HG03039 (cell line): ENCODE measurements around the gene FOSL1.

Source experiments
- ATAC-seq: cut with Tn5 transposase; IDR thresholded peaks from one replicate; pipeline ENCODE4 v1.9.1; 2021; ENCODE audit warnings: mild to moderate bottlenecking, moderate library complexity; ENCODE audit not compliant: unreplicated experiment

The FOSL1 gene

DNA sequence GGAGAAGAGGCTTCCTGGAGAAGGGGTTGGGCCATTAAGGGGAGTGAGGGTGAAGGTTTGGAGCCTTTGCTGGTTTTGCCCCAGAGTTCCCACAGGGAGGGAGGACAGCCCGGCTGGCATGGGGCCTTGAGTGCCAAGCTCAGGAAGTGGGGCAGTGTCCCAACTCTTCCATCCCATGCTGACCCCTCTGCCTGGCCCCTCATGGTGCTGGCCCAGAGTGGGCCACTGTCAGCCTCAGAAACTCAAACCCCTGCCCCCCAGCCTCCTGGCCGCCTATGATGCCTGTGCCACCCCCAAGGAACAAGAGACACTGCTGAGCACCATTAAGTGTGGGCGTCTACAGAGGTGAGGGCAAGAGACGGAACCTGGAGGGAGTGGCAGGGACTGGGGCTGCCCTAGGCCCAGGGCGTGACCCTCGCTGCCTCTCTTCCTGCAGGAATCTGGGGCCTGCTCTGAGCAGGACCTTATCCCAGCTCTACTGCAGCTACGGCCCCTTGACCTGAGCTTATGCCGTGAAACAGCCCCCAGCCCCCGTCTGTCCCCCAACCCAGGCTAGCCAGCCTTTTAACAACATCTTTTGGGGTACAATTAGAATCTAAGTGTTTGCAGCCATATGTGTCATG, 34.5 kb downstream of the FOSL1 start:
- ATAC-seq = no peak

DNA sequence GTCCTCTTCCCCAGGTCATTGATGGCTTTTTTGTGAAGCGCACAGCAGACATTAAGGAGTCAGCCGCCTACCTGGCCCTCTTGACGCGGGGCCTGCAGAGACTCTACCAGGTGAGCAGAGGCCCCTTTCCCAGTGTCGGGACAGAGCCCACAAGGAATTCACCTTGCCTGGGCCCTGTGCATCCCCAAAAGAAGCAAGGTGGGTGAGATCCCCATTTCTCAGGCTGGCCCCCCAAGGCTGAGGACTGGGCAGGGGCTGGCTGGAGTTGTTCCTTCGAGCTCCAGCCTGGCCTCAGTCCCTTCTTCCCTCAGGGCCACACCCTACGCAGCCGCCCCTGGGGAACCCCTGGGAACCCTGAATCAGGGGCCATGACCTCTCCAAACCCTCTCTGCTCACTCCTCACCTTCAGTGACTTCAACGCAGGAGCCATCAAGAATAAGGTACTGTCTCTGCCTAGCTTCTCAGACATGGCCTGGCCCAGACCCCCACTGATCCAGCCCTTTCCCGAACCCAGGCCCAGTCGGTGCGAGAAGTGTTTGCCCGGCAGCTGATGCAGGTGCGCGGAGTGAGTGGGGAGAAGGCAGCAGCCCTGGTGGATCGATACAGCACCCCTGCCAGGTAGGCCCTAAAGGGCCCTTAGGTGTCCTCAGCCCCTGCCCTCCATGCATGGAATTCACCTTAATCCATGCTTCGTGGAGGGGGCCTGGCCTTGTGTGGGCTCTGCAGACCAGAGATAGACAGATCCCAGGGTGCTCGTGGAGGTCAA, 35.3 kb downstream of the FOSL1 start:
- ATAC-seq = no peak

DNA sequence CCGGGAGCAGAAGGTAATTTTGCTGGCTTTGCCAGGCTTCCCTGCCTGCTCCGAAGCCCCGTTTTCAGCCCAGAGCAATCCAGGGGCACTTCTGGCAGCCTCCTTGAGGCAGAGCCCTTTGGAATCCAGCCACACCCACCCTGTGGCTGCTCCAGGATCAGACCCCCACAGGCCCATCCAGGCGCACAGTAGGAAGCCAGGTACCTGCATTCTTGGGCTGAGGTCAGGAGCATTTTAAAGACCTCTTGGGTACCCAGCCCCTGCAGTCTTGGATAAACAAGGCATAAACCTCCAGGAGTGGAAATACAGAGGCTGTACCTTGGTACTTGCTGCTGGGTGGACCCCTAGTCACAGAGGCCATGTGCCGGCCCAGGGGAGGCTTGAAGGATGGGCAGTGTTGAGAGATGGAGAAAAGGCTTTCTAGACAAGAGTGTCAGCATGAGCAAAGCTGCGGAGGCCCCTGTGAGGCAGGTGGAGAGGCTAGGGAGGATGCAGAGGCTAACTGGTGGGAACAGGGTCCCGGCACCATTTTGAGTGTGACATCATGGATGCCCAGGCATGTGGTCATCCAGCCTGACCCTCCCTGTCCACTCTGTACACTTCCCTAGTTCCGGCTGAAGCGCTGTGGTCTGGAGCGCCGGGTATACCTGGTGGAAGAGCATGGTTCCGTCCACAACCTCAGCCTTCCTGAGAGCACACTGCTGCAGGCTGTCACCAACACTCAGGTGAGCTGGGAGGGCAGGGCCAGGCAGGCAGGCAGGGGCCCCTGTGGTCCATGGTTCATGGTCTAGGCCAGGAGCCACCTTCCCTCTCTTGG, 36.1 kb downstream of the FOSL1 start:
- no peak for ATAC-seq

DNA sequence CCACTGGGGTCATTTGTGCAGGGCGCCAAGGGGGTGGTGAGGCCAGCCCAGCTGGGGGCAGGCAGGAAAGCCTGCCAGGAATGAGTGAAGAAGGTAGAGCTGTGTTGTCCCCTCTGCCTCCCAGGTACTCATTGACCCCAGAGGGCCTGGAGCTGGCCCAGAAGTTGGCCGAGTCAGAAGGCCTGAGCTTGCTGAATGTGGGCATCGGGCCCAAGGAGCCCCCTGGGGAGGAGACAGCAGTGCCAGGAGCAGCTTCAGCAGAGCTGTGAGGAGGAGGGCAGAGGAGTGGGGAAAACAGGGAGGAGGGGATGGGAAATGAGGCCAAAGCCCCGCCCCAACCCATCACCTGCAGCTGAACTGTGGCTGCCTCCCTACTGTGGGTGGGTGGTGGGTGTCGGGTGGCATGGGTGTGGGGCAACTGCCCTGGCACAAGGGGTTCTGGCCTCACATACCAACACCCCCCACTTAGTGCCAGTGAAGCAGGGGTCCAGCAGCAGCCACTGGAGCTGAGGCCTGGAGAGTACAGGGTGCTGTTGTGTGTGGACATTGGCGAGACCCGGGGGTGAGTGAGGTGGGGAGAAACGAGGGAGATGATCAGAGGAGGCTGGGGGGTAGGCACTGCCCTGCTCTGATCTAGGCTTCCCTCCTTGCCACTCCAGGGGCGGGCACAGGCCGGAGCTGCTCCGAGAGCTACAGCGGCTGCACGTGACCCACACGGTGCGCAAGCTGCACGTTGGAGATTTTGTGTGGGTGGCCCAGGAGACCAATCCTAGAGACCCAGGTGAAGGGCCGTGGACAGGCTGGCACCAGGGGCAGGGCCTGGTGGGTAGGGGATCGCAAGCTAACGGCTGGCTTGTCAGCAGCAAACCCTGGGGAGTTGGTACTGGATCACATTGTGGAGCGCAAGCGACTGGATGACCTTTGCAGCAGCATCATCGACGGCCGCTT, 37.0 kb downstream of the FOSL1 start:
- ATAC-seq = no peak

DNA sequence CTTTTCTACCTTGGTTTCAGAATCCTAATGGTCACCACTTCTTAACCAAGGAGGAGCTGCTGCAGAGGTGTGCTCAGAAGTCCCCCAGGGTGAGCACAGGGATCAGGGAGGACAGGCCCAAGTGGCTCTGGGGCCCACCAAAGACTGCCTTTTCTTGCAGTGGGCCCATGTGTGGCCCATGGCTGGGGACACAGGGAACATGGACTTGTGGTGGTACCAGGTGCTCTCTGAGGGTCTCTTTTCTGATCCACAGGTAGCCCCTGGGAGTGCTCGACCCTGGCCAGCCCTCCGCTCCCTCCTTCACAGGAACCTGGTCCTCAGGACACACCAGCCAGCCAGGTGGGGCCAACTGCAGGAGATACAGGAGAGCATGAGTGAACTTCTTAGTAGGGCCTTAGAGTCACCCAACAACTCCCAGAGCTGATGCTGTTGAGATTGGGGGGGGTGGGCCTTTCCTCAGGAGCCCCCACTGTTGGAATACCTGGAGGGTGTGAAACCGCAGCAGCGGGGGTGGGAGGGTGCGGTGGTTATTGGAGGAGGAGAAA, 37.9 kb downstream of the FOSL1 start:
- ATAC-seq = no peak

DNA sequence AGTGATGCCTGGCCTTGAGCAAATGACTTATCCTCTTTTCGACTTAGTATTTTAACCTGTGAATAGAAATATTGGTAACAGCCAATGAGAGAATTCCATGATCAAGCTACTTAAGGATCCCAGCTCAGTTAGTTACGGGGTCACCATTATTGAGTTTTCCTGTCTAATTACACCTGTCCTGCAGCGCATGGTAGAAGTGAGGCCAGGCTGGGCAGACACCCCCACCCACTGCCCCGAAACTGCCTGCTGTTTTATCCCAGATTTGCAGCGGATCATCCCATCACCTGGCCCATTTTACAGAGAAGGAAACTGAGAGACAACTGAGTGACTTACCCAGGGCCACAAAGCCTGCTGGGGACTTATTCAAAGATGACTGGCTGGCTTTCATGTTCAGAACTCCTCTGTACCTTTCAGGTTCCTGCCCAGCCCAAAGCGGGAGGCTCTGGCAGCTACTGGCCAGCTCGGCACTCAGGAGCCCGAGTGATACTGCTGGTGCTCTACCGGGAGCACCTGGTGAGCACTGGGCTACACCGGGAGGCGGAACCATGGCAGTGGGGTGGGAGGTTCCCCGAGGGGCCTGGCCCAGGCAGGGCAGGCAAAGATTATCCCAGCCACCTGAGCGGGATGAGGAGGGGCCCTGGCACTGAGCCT, 38.5 kb downstream of the FOSL1 start:
- ATAC-seq = no peak

DNA sequence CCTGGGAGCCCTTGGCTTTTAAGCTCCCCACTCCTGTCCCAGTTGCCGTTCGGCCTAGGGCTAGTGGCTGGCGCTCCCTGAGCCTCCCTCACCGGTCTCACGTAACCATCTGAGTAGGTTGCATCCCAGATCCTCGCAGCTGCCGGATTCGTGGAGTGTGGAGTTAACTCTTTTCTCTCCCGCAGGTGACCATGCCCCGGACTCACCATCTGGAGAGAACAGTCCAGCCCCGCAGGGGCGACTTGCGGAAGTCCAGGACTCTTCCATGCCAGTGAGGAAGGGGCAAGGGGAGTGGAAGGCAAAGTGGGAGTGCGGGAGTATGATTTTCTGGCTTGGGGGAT, 39.1 kb downstream of the FOSL1 start:
- ATAC-seq = no peak

DNA sequence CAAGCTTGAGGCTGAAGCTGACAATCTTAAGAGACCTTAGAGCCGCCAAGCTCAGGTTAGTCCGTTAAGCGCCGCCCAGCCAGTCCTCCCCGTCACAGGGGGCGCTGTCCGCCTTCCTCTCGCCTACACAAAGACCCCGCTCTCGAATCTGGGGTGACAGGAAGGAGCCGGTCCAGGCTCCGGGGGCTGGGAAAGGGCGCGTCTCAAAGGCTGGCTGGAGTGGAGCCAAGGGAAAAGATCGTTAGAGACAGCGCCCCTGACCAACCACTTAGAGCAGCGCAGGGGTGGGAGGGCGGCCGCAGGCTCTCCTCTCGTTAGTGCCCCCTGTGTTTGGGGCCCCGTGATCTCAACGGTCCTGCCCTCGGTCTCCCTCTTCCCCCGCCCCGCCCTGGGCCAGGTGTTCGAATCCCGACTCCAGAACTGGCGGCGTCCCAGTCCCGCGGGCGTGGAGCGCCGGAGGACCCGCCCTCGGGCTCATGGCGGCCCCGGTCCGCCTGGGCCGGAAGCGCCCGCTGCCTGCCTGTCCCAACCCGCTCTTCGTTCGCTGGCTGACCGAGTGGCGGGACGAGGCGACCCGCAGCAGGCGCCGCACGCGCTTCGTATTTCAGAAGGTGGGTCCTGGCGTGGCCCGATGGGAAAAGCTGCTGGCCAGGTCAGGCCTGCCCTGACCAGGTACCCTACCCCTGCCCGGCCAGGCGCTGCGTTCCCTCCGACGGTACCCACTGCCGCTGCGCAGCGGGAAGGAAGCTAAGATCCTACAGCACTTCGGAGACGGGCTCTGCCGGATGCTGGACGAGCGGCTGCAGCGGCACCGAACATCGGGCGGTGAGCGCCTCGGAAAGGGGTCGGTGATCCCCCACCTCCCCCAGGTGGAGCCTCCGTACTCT, 39.7 kb downstream of the FOSL1 start, which contains the start of gene MUS81:
Gene MUS81 (plus strand): TSS at position 156 of the 887 bp plus-strand sequence. CDS start 321 bp downstream, at position 477.
- peak; percentile 27 for ATAC-seq

DNA sequence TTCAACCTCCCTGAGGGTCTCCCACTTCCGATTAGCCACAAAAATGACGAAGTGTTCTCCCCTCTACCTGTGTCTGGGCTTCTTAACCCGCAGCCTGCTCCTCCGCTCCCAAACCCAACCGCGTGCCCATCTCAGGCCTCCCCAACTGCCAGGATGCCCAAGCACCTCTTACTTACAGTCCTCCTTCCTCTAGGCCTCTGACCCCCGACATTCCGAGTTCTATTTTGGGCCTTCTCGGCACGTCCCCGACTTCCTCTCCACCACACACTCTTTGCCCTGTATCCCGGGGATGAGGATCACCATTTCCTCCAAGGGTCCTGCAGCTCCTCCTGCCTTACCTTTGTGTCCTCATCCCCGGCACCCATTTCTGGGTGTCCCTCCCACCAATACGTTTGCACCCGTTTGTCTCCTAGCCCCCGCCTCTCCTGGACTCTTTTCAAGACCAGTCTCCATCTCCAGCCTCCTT, 40.3 kb downstream of the FOSL1 start:
- no peak for ATAC-seq

DNA sequence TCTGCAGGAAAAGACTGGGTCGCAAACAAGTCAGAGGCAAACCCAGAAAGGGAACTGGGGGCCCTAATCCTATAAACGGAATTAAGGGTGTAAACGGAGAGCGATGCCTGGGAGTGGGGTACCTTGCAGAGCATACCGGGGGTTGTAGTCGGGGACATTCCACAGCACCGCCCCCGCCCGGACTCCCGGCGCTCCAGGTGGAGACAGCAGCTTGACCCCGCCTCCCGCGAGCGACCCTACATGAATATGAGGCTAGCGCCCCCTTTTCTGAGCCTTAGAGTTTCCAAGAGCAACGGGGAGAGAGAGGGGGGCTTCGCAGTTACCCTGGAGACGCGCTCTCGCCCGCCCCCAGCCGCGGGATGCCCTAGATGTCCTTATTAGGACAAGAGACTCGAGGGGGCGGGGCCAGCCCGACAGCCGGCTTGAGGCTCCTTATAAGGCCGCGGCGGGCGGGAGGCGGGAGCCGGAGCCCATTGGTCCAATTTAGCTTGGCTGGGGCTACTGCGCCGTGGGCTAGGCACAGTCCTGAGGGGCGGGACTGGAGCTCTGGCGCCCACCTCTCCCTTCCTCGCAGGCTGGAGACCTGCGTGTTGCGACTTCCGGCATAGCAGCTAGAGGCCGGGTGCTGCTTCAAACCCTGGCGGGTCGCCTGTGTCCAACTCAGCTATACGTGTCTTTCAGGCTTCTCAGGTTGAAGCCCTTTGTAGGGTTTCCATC, 40.9 kb downstream of the FOSL1 start:
- ATAC-seq = peak; percentile 40

DNA sequence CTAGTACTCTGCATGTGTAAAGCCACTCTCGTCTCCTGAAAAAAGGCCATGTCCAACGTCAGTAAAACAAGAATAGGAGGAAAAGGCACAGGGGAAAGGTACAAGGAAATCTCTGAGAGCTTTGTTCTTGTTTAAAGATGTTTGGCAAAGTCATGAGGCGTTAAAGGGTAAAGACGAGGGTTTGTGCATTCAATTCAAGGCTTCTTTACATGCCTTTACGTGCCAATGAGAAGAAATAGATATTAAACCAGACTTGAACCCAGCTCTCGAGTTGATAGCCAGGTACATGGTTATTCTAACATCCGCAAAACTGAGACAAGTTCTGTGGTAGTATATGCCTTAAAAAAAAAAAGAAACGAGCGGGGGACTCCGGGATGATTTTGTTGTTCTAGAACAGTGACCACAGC, 41.5 kb downstream of the FOSL1 start:
- no peak for ATAC-seq

DNA sequence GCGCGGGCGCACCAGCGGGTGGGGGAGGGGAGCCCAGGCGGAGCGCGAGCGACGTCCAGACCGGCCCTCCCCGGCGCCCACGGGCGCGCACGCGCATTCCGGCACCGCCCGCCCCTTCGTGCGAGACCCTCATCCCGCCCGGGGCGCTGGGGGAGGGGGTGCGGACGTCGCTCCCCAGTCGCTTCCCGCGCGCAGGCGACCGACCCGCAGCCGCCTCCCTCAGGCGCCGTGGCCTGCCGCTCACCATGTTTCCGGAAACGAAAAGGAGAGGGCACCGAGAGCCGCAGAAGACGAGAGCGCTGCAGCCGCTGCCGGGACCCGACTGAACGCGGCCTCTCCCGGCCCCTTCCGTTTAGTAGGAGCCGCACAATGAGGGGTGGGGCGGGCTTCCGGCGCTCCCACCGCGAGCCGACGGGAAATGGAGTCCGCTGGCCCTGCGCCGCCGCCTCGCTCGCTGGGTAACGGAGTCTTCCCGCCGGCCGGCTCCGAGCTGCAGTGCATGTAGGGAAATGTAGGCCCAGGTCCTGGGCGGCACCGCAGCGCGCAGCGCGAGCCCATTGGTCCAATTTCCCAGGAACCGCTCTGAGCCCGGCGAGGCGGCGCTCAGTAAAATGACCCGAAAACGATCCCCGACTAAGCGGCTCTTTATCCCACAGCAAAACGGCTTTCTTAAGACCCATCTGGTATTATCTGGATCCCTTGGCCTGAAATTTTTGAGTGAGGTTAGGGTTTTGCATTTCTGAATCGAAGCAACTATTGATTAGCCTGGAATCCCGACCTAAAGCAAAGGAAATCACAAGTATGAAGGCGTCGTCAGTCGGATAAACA, 42.1 kb downstream of the FOSL1 start, which contains the start of gene CFL1:
Gene CFL1 (minus strand): TSS at position 328 of the 828 bp plus-strand sequence. CDS start 81 bp downstream, at position 247.
- ATAC-seq = peak; percentile 41

DNA sequence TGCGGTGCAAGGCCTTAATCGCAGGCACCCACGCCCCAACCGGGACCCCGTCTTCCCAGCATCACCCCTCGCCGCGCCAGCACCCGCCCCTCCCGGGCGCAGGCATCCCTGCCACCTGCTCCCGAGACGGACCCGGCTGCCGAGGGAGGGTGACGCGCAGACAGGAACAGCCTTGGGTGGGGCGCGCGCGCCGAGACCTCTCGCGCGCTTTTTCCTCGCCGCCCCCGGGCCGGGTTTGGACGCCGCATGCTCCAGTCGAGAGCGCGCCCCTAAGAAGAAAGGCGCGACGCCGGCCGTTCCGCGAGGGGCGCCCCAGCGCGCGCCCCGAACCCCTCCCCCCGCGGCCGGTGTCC, 42.7 kb downstream of the FOSL1 start:
- ATAC-seq = peak; percentile 1

DNA sequence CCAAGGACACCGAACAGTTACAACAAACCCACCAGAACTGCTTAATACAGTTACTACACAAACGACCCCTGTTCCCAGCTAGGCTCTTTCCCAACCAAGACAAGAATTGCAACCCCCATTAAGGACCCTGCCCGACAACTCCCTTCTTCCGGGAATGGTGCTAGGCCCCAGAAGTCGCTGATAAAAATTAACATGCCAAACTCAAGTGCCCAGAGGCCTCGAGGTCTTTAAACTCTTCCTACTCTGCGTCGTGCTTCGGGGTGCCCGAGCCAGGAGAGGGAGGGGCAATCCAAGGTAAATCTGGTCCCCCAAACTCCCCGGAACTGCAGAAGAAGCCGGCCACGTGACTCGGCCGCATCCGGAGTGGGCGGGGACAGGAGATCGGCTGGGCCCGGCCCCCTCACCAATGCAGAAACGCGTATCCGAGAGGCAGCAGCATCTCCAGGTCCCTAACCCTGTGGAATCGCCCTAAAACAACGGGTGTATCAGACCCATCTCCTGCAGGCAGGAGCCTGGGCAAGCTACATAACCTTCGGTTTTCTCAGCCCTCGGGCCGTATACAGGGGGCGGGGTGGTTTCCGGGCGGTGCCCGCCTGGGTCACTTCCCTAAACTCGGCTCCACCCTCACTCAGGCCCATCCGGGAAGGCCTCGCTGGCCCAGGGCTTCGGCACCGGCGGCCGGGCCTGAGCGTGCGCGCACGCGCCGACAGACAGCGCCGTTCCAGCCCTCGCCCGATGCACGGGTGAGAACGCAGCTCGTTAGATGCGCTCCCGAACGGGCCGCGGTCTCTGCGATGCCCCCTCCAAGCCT, 43.3 kb downstream of the FOSL1 start:
- peak; percentile 23 for ATAC-seq

DNA sequence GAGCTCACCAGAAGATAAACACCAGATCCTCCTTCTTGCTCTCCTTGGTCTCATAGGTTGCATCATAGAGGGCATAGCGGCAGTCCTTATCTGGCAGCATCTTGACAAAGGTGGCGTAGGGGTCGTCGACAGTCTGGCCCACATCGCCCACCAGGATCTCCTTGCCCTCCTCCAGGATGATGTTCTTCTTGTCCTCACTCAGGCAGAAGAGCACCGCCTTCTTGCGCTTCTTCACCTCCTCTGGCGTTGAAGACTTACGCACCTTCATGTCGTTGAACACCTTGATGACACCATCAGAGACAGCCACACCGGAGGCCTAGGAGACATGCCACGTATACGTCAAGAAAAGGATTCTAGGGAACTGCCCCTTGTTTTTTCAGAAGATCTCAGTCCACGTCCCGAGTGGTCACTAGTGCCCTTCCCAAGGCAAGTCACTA, 44.2 kb downstream of the FOSL1 start:
- no peak for ATAC-seq
